Smooth muscle cell (in vitro differentiated cells): Measurements from ENCODE around the gene ZNF697. TPM values are rescaled to one million over a fixed set of nuclear protein-coding genes. Genes with fewer than 3 reads are reported as not detected.

Source experiments
- DNase-seq: peaks from one replicate; lab custom pipeline; 2025; ENCODE audit not compliant: unreplicated experiment; lab: John Stamatoyannopoulos, UW
- H2AFZ ChIP-seq: fragments of 200-600 bp; sonication (generic); 2 replicates; pipeline ENCODE4 v1.6.0; 2016; ENCODE audit warnings: antibody characterized with exemption, low read depth, mild to moderate bottlenecking
- H3F3A ChIP-seq: fragments of 200-600 bp; sonication (generic); 2 replicates; pipeline ENCODE4 v1.6.0; 2017; ENCODE audit warnings: antibody characterized with exemption, low read depth
- H3K27ac ChIP-seq: fragments of 200-600 bp; sonication (generic); 2 replicates; pipeline ENCODE4 v1.5.1; 2016; ENCODE audit warnings: low read depth, mild to moderate bottlenecking
- H3K27me3 ChIP-seq: fragments of 200-600 bp; sonication (generic); 2 replicates; pipeline ENCODE4 v1.6.1; 2016; ENCODE audit warnings: low read depth, mild to moderate bottlenecking
- H3K36me3 ChIP-seq: fragments of 200-600 bp; sonication (generic); 2 replicates; pipeline ENCODE4 v1.5.1; 2016; ENCODE audit warnings: low read depth
- H3K4me1 ChIP-seq: fragments of 200-600 bp; sonication (generic); 2 replicates; pipeline ENCODE4 v1.5.1; 2016; ENCODE audit warnings: low read depth
- H3K4me2 ChIP-seq: fragments of 200-600 bp; sonication (generic); 2 replicates; pipeline ENCODE4 v1.6.0; 2016; ENCODE audit warnings: mild to moderate bottlenecking
- H3K4me3 ChIP-seq: fragments of 200-600 bp; sonication (generic); 2 replicates; pipeline ENCODE4 v1.5.1; 2016; ENCODE audit warnings: mild to moderate bottlenecking
- H3K79me2 ChIP-seq: fragments of 200-600 bp; sonication (generic); 2 replicates; pipeline ENCODE4 v1.6.0; 2016; ENCODE audit warnings: low read depth, mild to moderate bottlenecking
- H3K9ac ChIP-seq: fragments of 200-600 bp; sonication (generic); 2 replicates; pipeline ENCODE4 v1.6.0; 2016; ENCODE audit warnings: low read depth
- H3K9me3 ChIP-seq: fragments of 200-600 bp; sonication (generic); replicated peaks from 2 replicates; pipeline ENCODE4 v1.5.1; 2016; ENCODE audit warnings: low read depth
- H4K20me1 ChIP-seq: fragments of 200-600 bp; sonication (generic); 2 replicates; pipeline ENCODE4 v1.6.0; 2016; ENCODE audit warnings: low read depth
- WGBS: methylation state at CpG from one replicate; pipeline ENCODE4 v1.1.7; 2016; ENCODE audit warnings: low lambda C conversion rate; 5-methylcytosine and 5-hydroxymethylcytosine counted together
- polyA plus RNA-seq: library from polyadenylated mRNA; unstranded; fragments of >200 nt; fragmentation: Nextera tagmentation; extraction: Ambion mirVana; gene quantifications from 2 replicates; pipeline ENCODE4 v1.2.1, GENCODE V29; 2016
- total RNA-seq: library from RNA; depleted of rRNA; stranded (reverse); fragments of >200 nt; gene quantifications from 2 replicates; pipeline ENCODE4 v1.2.3, GENCODE V29; 2014
- TF ChIP-seq, protein P1 (sequence below): fragments of 200-600 bp; sonication (generic); IDR thresholded peaks from 2 replicates; pipeline ENCODE4 v1.5.1; 2017; ENCODE audit warnings: borderline replicate concordance, mild to moderate bottlenecking, antibody characterized with exemption; ENCODE audit not compliant: insufficient read depth, poor library complexity, severe bottlenecking

ZNF697 gene
- total and polyA plus RNA-seq, 2 experiments from 2014 or later = 2.2 to 18.5 TPM

DNA sequence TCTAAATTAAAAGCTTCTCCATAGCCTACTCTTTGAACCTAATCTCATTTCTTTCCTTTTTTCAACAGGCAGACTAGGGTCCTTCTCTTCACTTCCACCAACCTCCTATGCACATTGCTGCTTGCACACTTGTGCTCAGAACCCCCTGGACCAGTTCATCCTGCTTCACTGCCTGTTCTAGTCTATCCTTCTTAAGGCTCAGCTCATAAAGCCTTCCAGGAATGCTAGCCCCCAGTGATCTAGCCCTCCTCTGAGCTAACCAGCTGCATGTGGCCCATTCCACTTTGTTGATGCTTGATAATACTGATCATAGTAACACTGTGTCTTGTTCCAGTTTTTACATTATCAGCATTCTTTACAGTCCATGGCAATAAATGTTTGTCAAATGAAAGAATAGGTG, 40.7 kb upstream of the ZNF697 start:
- H3K4me3 ChIP-seq = no peak overlapping the region
- TF ChIP-seq, protein P1, sequence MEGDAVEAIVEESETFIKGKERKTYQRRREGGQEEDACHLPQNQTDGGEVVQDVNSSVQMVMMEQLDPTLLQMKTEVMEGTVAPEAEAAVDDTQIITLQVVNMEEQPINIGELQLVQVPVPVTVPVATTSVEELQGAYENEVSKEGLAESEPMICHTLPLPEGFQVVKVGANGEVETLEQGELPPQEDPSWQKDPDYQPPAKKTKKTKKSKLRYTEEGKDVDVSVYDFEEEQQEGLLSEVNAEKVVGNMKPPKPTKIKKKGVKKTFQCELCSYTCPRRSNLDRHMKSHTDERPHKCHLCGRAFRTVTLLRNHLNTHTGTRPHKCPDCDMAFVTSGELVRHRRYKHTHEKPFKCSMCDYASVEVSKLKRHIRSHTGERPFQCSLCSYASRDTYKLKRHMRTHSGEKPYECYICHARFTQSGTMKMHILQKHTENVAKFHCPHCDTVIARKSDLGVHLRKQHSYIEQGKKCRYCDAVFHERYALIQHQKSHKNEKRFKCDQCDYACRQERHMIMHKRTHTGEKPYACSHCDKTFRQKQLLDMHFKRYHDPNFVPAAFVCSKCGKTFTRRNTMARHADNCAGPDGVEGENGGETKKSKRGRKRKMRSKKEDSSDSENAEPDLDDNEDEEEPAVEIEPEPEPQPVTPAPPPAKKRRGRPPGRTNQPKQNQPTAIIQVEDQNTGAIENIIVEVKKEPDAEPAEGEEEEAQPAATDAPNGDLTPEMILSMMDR = no peak
- H2AFZ ChIP-seq = no peak overlapping the region
- DNase-seq = no peak
- H3K4me1 ChIP-seq = peaks cover 5% of the 10 kb centered on the region
- H3K36me3 ChIP-seq = no peaks in the 10 kb centered on the region
- no peak overlapping the region for H3K9ac ChIP-seq
- H3K79me2 ChIP-seq = no peaks in the 10 kb centered on the region
- no peaks in the 10 kb centered on the region for H3F3A ChIP-seq
- H4K20me1 ChIP-seq = no peaks in the 10 kb centered on the region
- H3K27me3 ChIP-seq = no peaks in the 10 kb centered on the region
- H3K9me3 ChIP-seq = no peaks in the 10 kb centered on the region
- H3K4me2 ChIP-seq = no peak overlapping the region
- no peak overlapping the region for H3K27ac ChIP-seq

DNA sequence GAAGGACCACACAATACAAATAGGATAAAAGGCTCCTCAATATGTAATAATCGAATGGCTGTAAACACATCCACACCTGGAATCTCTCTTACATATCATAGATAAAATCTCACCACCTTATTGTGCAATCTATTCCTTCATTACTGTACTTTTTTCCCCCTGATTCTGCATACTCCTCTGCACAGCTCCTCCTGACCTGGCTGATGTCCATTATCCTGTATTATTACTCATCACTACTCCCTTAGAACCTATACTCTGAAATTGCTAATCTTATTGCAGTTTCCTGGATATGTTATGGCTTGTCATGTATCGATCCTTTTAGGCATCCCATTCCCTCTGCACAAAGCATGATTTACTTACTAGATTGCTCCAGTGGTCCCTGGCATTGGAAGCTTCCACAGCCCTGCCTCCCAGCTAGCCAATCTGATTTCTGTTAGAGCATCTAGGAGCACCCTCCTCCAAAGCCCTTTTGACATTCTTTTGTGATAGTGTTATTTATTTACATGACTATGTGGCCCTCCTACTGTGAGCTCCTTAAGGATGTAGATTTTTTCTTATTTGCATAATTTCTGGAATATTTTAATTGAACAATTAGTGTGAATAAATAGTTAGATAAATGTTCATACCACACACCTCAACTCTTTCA, 39.5 kb upstream of the ZNF697 start:
- Histone ChIP-seq H3K4me2 (no peak overlapping the region), H3K9ac (no peak overlapping the region), H3K79me2 (no peaks in the 10 kb centered on the region), H3K27ac (no peak overlapping the region), H3K9me3 (no peaks in the 10 kb centered on the region), H3F3A (no peaks in the 10 kb centered on the region), H2AFZ (no peak overlapping the region), H3K27me3 (no peaks in the 10 kb centered on the region), H3K4me3 (no peak overlapping the region), H3K4me1 (peaks cover 5% of the 10 kb centered on the region), H3K36me3 (no peaks in the 10 kb centered on the region), H4K20me1 (no peaks in the 10 kb centered on the region)
- WGBS = 75% methylated on average over 2 of the region's 2 CpGs
- DNase-seq = no peak
- TF ChIP-seq, protein P1 = no peak

DNA sequence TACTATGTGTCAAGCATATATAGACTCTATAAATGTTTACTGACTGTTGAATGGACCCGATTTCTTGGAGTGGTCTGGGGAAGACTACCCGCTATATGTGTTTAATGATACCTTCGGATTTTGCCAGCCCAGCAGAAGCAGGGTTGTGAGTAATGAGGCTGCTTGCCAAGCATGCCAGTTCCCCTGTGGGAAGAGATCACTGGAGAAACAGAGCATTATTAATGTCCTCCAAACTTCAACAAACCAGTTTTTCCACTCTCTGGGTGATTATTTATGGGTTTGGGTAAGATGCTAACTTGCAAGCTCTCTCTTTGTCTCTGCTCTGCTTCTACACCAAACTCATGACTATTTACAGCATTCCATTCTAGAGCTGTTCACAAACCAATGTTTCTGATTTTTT, 38.6 kb upstream of the ZNF697 start:
- Histone ChIP-seq H3K4me3 (no peak overlapping the region), H4K20me1 (no peaks in the 10 kb centered on the region), H2AFZ (no peak overlapping the region), H3K79me2 (no peaks in the 10 kb centered on the region), H3K9ac (no peak overlapping the region), H3K4me2 (no peak overlapping the region), H3K27ac (peak overlapping the region; percentile 22), H3F3A (no peaks in the 10 kb centered on the region), H3K36me3 (no peaks in the 10 kb centered on the region), H3K4me1 (peaks cover 5% of the 10 kb centered on the region), H3K9me3 (no peaks in the 10 kb centered on the region), H3K27me3 (no peaks in the 10 kb centered on the region)
- WGBS = 81% methylated on average over 3 of the region's 3 CpGs
- DNase-seq = no peak
- TF ChIP-seq, protein P1 = no peak

DNA sequence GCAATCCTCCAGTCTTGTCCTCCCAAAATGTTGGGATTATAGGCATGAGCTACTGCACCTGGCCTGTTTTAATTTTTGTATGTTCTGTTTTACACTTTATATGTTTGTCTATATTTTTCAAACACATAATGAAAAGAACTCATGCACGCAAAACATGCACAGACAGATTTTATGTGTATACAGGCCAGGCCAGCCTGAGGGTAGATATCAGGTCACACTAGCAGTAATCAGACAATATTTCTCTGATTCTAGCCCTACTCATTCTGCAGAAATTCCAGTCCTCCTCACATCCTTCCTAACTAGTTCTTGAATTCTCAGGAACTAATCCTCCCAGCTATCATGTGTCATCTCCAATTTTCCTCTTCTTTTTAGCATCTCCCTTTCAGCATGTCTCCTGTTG, 35.8 kb upstream of the ZNF697 start:
- Histone ChIP-seq H3K4me3 (no peak overlapping the region), H3K9me3 (no peaks in the 10 kb centered on the region), H3K36me3 (no peaks in the 10 kb centered on the region), H3K27me3 (no peaks in the 10 kb centered on the region), H4K20me1 (no peaks in the 10 kb centered on the region), H3K9ac (no peak overlapping the region), H3K79me2 (no peaks in the 10 kb centered on the region), H2AFZ (no peak overlapping the region), H3F3A (no peaks in the 10 kb centered on the region), H3K27ac (no peak overlapping the region), H3K4me1 (no peaks in the 10 kb centered on the region), H3K4me2 (no peak overlapping the region)
- WGBS = 81% methylated on average over 1 of the region's 1 CpG
- DNase-seq = no peak
- TF ChIP-seq, protein P1 = no peak
